BLaER1 (cell line): Measurements from ENCODE around the gene SAMMSON.

Source experiments
- H3K27ac ChIP-seq: shearing (Covaris generic); formaldehyde crosslinking; 2 replicates; pipeline ENCODE4 v1.8.1; 2022
- H3K27me3 ChIP-seq: shearing (Covaris generic); formaldehyde crosslinking; 2 replicates; pipeline ENCODE4 v1.8.1; 2022
- H3K36me3 ChIP-seq: shearing (Covaris generic); formaldehyde crosslinking; 2 replicates; pipeline ENCODE4 v1.8.1; 2022
- H3K4me1 ChIP-seq: shearing (Covaris generic); formaldehyde crosslinking; 2 replicates; pipeline ENCODE4 v1.8.1; 2022
- H3K4me2 ChIP-seq: shearing (Covaris generic); formaldehyde crosslinking; 2 replicates; pipeline ENCODE4 v1.8.1; 2022
- H3K4me3 ChIP-seq: shearing (Covaris generic); formaldehyde crosslinking; 2 replicates; pipeline ENCODE4 v1.8.1; 2022
- H3K9ac ChIP-seq: shearing (Covaris generic); formaldehyde crosslinking; 2 replicates; pipeline ENCODE4 v1.8.1; 2022
- H3K9me3 ChIP-seq: shearing (Covaris generic); formaldehyde crosslinking; 2 replicates; pipeline ENCODE4 v1.8.1; 2022
- H4K20me1 ChIP-seq: shearing (Covaris generic); formaldehyde crosslinking; 2 replicates; pipeline ENCODE4 v1.8.1; 2022
- Cebpa-rat ChIP-seq: shearing (Covaris generic); IDR thresholded peaks from 2 replicates; pipeline ENCODE4 v1.8.1; 2022

The SAMMSON gene

GRCh38 chr3:69983546-69984265 is 15.8 kb upstream of the SAMMSON start:
- no peaks in the 10 kb centered on the region for H3K36me3 ChIP-seq
- H3K27ac ChIP-seq: no peak overlapping the region
- peak overlapping the region; percentile 2; the same call in 1 of the 2 replicates for H3K4me2 ChIP-seq
- peaks cover 14% of the 10 kb centered on the region for H3K9me3 ChIP-seq
- H3K27me3 ChIP-seq: no peaks in the 10 kb centered on the region
- no peak overlapping the region for H3K9ac ChIP-seq
- H3K4me3 ChIP-seq: no peak overlapping the region
- H4K20me1 ChIP-seq: no peaks in the 10 kb centered on the region
- peaks cover 21% of the 10 kb centered on the region for H3K4me1 ChIP-seq
- TF ChIP-seq Cebpa-rat: no peak

GRCh38 chr3:69985266-69985665 is 14.3 kb upstream of the SAMMSON start:
- Histone ChIP-seq H4K20me1 (no peaks in the 10 kb centered on the region), H3K4me2 (no peak overlapping the region; the same call in 1 of the 2 replicates), H3K4me1 (peaks cover 21% of the 10 kb centered on the region), H3K4me3 (no peak overlapping the region), H3K9me3 (peaks cover 4% of the 10 kb centered on the region; the same call in 1 of the 2 replicates), H3K36me3 (no peaks in the 10 kb centered on the region), H3K27ac (no peak overlapping the region), H3K27me3 (no peaks in the 10 kb centered on the region), H3K9ac (no peak overlapping the region)
- no peak for TF ChIP-seq Cebpa-rat

GRCh38 chr3:69986419-69986818 is 13.1 kb upstream of the SAMMSON start:
- no peak for TF ChIP-seq Cebpa-rat
- Histone ChIP-seq H3K9me3 (no peaks in the 10 kb centered on the region; the same call in 1 of the 2 replicates), H3K4me2 (peak overlapping the region; percentile 62)

GRCh38 chr3:69987833-69988232 is 11.7 kb upstream of the SAMMSON start:
- no peaks in the 10 kb centered on the region; the same call in 1 of the 2 replicates for H3K9me3 ChIP-seq
- H3K9ac ChIP-seq: no peak overlapping the region
- no peak overlapping the region for H3K27ac ChIP-seq

More at GRCh38 chr3:69986419-69986818, 13.1 kb upstream of the SAMMSON start:
- Histone ChIP-seq H3K9ac (no peak overlapping the region), H3K27ac (no peak overlapping the region), H3K4me3 (no peak overlapping the region), H3K27me3 (no peaks in the 10 kb centered on the region), H4K20me1 (no peaks in the 10 kb centered on the region), H3K4me1 (peaks cover 21% of the 10 kb centered on the region), H3K36me3 (no peaks in the 10 kb centered on the region)

GRCh38 chr3:69993757-69994156 is 5.8 kb upstream of the SAMMSON start:
- no peak for TF ChIP-seq Cebpa-rat

More at GRCh38 chr3:69987833-69988232, 11.7 kb upstream of the SAMMSON start:
- Histone ChIP-seq H3K4me2 (no peak overlapping the region), H3K27me3 (no peaks in the 10 kb centered on the region), H3K4me3 (no peak overlapping the region), H3K4me1 (peaks cover 21% of the 10 kb centered on the region), H3K36me3 (no peaks in the 10 kb centered on the region), H4K20me1 (no peaks in the 10 kb centered on the region)
- TF ChIP-seq Cebpa-rat: no peak

GRCh38 chr3:69994919-69995318 is 4.6 kb upstream of the SAMMSON start:
- H3K36me3 ChIP-seq: no peaks in the 10 kb centered on the region
- H3K4me2 ChIP-seq: peak overlapping the region; percentile 29; the same call in 1 of the 2 replicates
- no peaks in the 10 kb centered on the region for H3K27me3 ChIP-seq
- no peak overlapping the region for H3K9ac ChIP-seq
- H3K4me3 ChIP-seq: no peak overlapping the region
- no peak for TF ChIP-seq Cebpa-rat
- H3K9me3 ChIP-seq: no peaks in the 10 kb centered on the region
- peaks cover 8% of the 10 kb centered on the region; the same call in 1 of the 2 replicates for H3K4me1 ChIP-seq
- no peaks in the 10 kb centered on the region for H4K20me1 ChIP-seq
- no peak overlapping the region for H3K27ac ChIP-seq

More at GRCh38 chr3:69993757-69994156, 5.8 kb upstream of the SAMMSON start:
- Histone ChIP-seq H3K27me3 (no peaks in the 10 kb centered on the region), H3K36me3 (no peaks in the 10 kb centered on the region), H3K9ac (no peak overlapping the region), H3K4me2 (no peak overlapping the region), H4K20me1 (no peaks in the 10 kb centered on the region), H3K27ac (no peak overlapping the region), H3K9me3 (no peaks in the 10 kb centered on the region), H3K4me1 (peaks cover 8% of the 10 kb centered on the region; the same call in 1 of the 2 replicates), H3K4me3 (no peak overlapping the region)

GRCh38 chr3:69997631-69998307 is 1.8 kb upstream of the SAMMSON start:
- peaks cover 8% of the 10 kb centered on the region; the same call in 1 of the 2 replicates for H3K4me1 ChIP-seq
- no peak for TF ChIP-seq Cebpa-rat
- no peak overlapping the region for H3K9ac ChIP-seq
- H3K36me3 ChIP-seq: no peaks in the 10 kb centered on the region
- no peaks in the 10 kb centered on the region for H3K27me3 ChIP-seq
- no peaks in the 10 kb centered on the region for H4K20me1 ChIP-seq
- H3K27ac ChIP-seq: no peak overlapping the region
- H3K4me3 ChIP-seq: no peak overlapping the region
- H3K4me2 ChIP-seq: no peak overlapping the region
- no peaks in the 10 kb centered on the region for H3K9me3 ChIP-seq

- H3K9me3 ChIP-seq: no peaks in the 10 kb centered on the region
- no peak overlapping the region for H3K27ac ChIP-seq
- H3K36me3 ChIP-seq: no peaks in the 10 kb centered on the region
- TF ChIP-seq Cebpa-rat: no peak
- peaks cover 8% of the 10 kb centered on the region; the same call in 1 of the 2 replicates for H3K4me1 ChIP-seq
- no peaks in the 10 kb centered on the region for H4K20me1 ChIP-seq
- no peak overlapping the region for H3K4me2 ChIP-seq
- H3K27me3 ChIP-seq: no peaks in the 10 kb centered on the region
- no peak overlapping the region for H3K9ac ChIP-seq
- H3K4me3 ChIP-seq: no peak overlapping the region
These were observed 784 bp upstream of the SAMMSON start for GRCh38 chr3:69998759-69999139.

- Histone ChIP-seq H4K20me1 (no peaks in the 10 kb centered on the region), H3K9ac (no peak overlapping the region), H3K27ac (no peak overlapping the region), H3K4me3 (no peak overlapping the region), H3K36me3 (no peaks in the 10 kb centered on the region), H3K27me3 (no peaks in the 10 kb centered on the region), H3K9me3 (no peaks in the 10 kb centered on the region), H3K4me2 (no peak overlapping the region), H3K4me1 (peaks cover 4% of the 10 kb centered on the region; the same call in 1 of the 2 replicates)
- no peak for TF ChIP-seq Cebpa-rat
These were observed 486 bp downstream of the SAMMSON start for GRCh38 chr3:70000028-70000410.

GRCh38 chr3:70000563-70001081 is 1.1 kb downstream of the SAMMSON start:
- H3K4me3 ChIP-seq: no peak overlapping the region
- H3K36me3 ChIP-seq: no peaks in the 10 kb centered on the region
- H3K27me3 ChIP-seq: no peaks in the 10 kb centered on the region
- H3K27ac ChIP-seq: no peak overlapping the region
- TF ChIP-seq Cebpa-rat: no peak
- H3K4me2 ChIP-seq: no peak overlapping the region
- no peaks in the 10 kb centered on the region for H3K9me3 ChIP-seq
- H4K20me1 ChIP-seq: no peaks in the 10 kb centered on the region
- no peak overlapping the region for H3K9ac ChIP-seq
- peaks cover 4% of the 10 kb centered on the region for H3K4me1 ChIP-seq
